Endothelial cell of umbilical vein (primary cell): ENCODE results near the gene SHISA9.

Experiments
- CTCF ChIP-seq, 2 donors: IDR thresholded peaks; 1 replicate in 1 of 2; 2 replicates in 1 of 2; pipeline ENCODE4 v1.5.1; 2011; ENCODE audit warnings: low read length in 2 of 2, mild to moderate bottlenecking in 2 of 2, moderate library complexity in 2 of 2, control low read depth in 1 of 2, inconsistent platforms in 1 of 2, low read depth in 1 of 2; ENCODE audit not compliant: insufficient read depth in 1 of 2; ENCODE audit errors: extremely low read depth in 1 of 2
- EZH2 ChIP-seq: IDR thresholded peaks from 2 replicates; pipeline ENCODE4 v1.6.1; 2012; ENCODE audit warnings: borderline replicate concordance, low read depth, mild to moderate bottlenecking, moderate library complexity, low read length, inconsistent platforms; ENCODE audit not compliant: severe bottlenecking
- POLR2A ChIP-seq: IDR thresholded peaks from 2 replicates; pipeline ENCODE4 v1.6.1; 2012; ENCODE audit warnings: low read depth, mild to moderate bottlenecking, control low read depth, low read length
- POLR2AphosphoS5 ChIP-seq: IDR thresholded peaks from 2 replicates; pipeline ENCODE4 v1.6.1; 2012; ENCODE audit warnings: low read depth, mild to moderate bottlenecking, control low read depth, low read length, moderate library complexity; ENCODE audit not compliant: insufficient read depth

- no peak for TF ChIP-seq CTCF (IDR thresholded peaks at IDR 0.05; ENCODE audit: extremely low read depth in 1 of 2, insufficient read depth in 1 of 2, low read depth in 1 of 2, low read length in 2 of 2)
- TF ChIP-seq POLR2A, result no peak
- no peak for TF ChIP-seq POLR2AphosphoS5
- TF ChIP-seq EZH2, result no peak
These were observed 206.7 kb downstream of the SHISA9 start for GRCh38 chr16:13108126-13108525.
